ENCODE results near the gene ATP1A1.

The ATP1A1 gene

DNA sequence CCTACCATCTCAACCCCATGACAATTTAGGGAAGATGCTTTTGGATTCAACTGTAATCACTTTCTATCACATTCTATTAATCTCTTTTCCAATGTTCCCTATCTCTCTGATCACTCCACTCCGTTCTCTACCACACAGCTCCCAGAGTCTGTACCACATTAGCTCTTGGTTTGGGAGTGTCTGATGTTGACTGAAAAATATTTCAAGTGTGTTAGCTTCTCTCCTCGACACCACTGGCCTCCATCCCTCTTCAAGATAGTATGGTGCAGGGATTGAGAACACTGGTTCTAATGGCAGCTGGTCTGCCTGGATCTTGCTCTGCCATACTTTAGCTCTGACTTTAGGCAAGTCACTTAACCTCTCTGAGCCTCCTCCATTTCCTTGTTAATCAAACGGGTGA is 39.9 kb downstream of the ATP1A1 start:
- H3K36me3 ChIP-seq (ENCODE audit: control insufficient read depth, insufficient read depth, low read length) = no peaks in the 10 kb centered on the region
- no peaks in the 10 kb centered on the region for H3K4me1 ChIP-seq (ENCODE audit: control insufficient read depth, insufficient read depth, low read length)
- H3K27ac ChIP-seq (ENCODE audit: low read length) = no peak overlapping the region
- WGBS (ENCODE audit: insufficient coverage, insufficient read length) = no CpG with 5 or more reads among the region's 3 CpGs
- no peak for DNase-seq (ENCODE audit: low read depth, low spot score)
- no peaks in the 10 kb centered on the region for H3K9me3 ChIP-seq (ENCODE audit: control insufficient read depth, insufficient read depth, low read length)
- H3K27me3 ChIP-seq (ENCODE audit: control insufficient read depth, insufficient read depth, low read length) = no peaks in the 10 kb centered on the region
- no peak overlapping the region for H3K4me3 ChIP-seq (ENCODE audit: low read length)

DNA sequence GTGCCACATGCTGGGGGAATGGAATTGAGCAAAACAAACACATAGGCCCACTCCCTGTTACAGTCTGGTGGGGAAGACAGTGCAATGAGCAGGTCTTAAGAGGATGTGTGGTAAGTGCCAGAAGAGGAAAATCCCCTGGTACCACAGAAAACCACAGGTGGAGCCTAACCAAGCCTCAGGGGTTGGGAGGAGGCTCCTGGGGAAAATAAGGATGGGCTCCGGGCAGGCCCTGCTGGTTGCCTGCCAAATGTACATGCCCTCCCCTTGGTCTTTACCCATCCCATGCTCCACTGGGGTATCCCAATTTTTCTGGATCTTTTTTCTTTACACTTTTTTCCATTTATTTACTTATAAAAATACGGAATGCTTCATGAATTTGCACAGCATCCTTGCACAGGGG is 40.4 kb downstream of the ATP1A1 start:
- H3K4me3 ChIP-seq (ENCODE audit: low read length) = no peak overlapping the region
- DNase-seq (ENCODE audit: low read depth, low spot score) = no peak
- H3K4me1 ChIP-seq (ENCODE audit: control insufficient read depth, insufficient read depth, low read length) = no peaks in the 10 kb centered on the region
- WGBS (ENCODE audit: insufficient coverage, insufficient read length) = no CpG with 5 or more reads among the region's 2 CpGs
- H3K36me3 ChIP-seq (ENCODE audit: control insufficient read depth, insufficient read depth, low read length) = no peaks in the 10 kb centered on the region
- H3K9me3 ChIP-seq (ENCODE audit: control insufficient read depth, insufficient read depth, low read length) = no peaks in the 10 kb centered on the region
- no peaks in the 10 kb centered on the region for H3K27me3 ChIP-seq (ENCODE audit: control insufficient read depth, insufficient read depth, low read length)
- no peak overlapping the region for H3K27ac ChIP-seq (ENCODE audit: low read length)

DNA sequence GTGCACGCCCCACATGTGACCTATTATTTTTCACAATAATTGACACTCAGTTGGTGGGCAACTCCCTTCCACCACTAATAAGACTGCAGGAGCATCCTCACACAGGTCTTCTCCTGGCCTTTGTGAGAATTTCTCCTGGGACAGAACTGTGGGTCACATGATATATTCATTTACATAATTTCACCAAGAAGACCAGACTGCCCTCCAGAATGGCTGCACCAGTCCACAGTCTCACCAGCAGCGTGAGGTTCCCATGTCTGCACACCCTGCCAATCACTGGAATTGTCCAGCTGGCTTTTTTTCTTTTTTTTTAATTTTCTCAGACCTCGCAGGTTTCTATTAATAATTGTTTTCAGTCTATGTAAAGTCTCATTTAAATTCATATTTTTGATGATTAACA is 41.3 kb downstream of the ATP1A1 start:
- no peak overlapping the region for H3K27ac ChIP-seq (ENCODE audit: low read length)
- no peaks in the 10 kb centered on the region for H3K4me1 ChIP-seq (ENCODE audit: control insufficient read depth, insufficient read depth, low read length)
- no peaks in the 10 kb centered on the region for H3K27me3 ChIP-seq (ENCODE audit: control insufficient read depth, insufficient read depth, low read length)
- no peak overlapping the region for H3K4me3 ChIP-seq (ENCODE audit: low read length)
- no peaks in the 10 kb centered on the region for H3K9me3 ChIP-seq (ENCODE audit: control insufficient read depth, insufficient read depth, low read length)
- WGBS (ENCODE audit: insufficient coverage, insufficient read length) = no CpG with 5 or more reads among the region's 3 CpGs
- H3K36me3 ChIP-seq (ENCODE audit: control insufficient read depth, insufficient read depth, low read length) = no peaks in the 10 kb centered on the region
- DNase-seq (ENCODE audit: low read depth, low spot score) = no peak

DNA sequence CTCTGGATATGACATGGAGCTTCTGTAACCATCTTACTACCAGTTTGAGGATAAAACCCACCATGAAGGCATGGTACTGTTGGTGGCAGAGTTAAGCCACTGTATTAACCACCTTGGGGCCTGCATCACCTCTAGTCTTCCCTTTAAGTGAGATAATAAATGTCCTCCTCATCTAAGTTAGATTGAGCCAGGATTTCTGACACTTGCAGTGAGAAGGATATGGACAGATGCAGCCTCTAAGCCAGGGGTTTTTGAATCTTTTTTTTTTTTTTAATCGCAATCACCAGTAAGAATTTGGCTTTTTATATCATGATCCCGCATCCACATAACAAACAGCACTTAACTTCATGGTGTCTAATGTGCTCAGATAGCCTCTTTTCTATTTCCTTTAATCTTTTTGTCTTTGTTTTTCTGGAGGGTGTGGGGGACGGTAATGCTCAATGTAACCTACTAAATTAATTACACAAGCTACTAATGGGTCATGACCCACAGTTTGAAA is 42.2 kb downstream of the ATP1A1 start:
- H3K36me3 ChIP-seq (ENCODE audit: control insufficient read depth, insufficient read depth, low read length) = no peaks in the 10 kb centered on the region
- H3K4me1 ChIP-seq (ENCODE audit: control insufficient read depth, insufficient read depth, low read length) = no peaks in the 10 kb centered on the region
- no peaks in the 10 kb centered on the region for H3K9me3 ChIP-seq (ENCODE audit: control insufficient read depth, insufficient read depth, low read length)
- H3K27me3 ChIP-seq (ENCODE audit: control insufficient read depth, insufficient read depth, low read length) = no peaks in the 10 kb centered on the region
- no peak overlapping the region for H3K4me3 ChIP-seq (ENCODE audit: low read length)
- no peak overlapping the region for H3K27ac ChIP-seq (ENCODE audit: low read length)
- DNase-seq (ENCODE audit: low read depth, low spot score) = no peak
- no CpG with 5 or more reads among the region's 3 CpGs for WGBS (ENCODE audit: insufficient coverage, insufficient read length)

DNA sequence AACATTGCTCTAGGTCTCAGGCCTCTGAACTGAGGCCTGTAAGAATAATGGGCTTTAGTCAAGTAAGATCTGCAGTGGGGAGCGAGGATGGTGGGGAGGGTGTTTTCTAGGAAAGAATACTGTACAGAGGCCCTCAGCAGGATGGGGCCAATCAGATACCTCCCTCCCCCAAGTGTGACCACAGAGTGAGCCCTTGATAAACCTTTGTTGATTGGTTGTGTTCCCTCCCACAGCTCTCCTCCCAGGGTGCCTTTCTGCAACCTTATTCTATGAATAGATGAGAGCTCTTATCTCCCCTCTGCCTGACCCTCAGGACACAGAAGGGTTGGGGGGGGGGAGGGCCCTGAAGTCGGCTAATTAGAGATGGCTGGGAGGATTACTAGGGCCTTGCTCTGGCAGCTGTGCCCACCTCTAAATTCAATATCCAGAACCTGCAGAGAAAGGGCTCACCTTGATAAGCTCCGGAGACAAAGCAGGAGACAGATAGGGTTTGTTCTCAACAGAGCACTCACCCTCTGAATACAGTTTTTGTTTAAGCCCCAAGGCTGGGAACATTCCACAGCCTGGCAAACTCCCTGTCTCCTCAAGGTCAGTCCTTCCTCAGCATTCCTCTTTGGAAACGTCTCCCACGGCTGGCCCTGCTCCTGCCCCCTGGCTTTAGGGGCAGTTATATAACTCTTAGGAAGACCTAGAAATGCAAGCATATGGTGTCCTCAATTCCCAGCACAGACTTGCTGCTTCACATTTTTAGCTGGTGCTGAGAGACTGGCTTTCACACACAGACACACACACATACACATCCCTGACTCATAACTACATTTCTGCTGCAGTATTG is 42.9 kb downstream of the ATP1A1 start:
- no peak for DNase-seq (ENCODE audit: low read depth, low spot score)
- Histone ChIP-seq H3K27me3 (ENCODE audit: control insufficient read depth, insufficient read depth, low read length) (no peaks in the 10 kb centered on the region), H3K4me1 (ENCODE audit: control insufficient read depth, insufficient read depth, low read length) (no peaks in the 10 kb centered on the region), H3K4me3 (ENCODE audit: low read length) (no peak overlapping the region), H3K36me3 (ENCODE audit: control insufficient read depth, insufficient read depth, low read length) (no peaks in the 10 kb centered on the region), H3K9me3 (ENCODE audit: control insufficient read depth, insufficient read depth, low read length) (no peaks in the 10 kb centered on the region), H3K27ac (ENCODE audit: low read length) (no peak overlapping the region)
- no CpG with 5 or more reads among the region's 5 CpGs for WGBS (ENCODE audit: insufficient coverage, insufficient read length)

GRCh38 chr1:116416854-116417513 is 43.9 kb downstream of the ATP1A1 start:
- no peak for DNase-seq (ENCODE audit: low read depth, low spot score)
- Histone ChIP-seq H3K27ac (ENCODE audit: low read length) (no peak overlapping the region), H3K4me3 (ENCODE audit: low read length) (no peak overlapping the region), H3K27me3 (ENCODE audit: control insufficient read depth, insufficient read depth, low read length) (no peaks in the 10 kb centered on the region), H3K36me3 (ENCODE audit: control insufficient read depth, insufficient read depth, low read length) (no peaks in the 10 kb centered on the region), H3K9me3 (ENCODE audit: control insufficient read depth, insufficient read depth, low read length) (no peaks in the 10 kb centered on the region), H3K4me1 (ENCODE audit: control insufficient read depth, insufficient read depth, low read length) (no peaks in the 10 kb centered on the region)
- no CpG with 5 or more reads among the region's 4 CpGs for WGBS (ENCODE audit: insufficient coverage, insufficient read length)

- Histone ChIP-seq H3K9me3 (ENCODE audit: control insufficient read depth, insufficient read depth, low read length) (no peaks in the 10 kb centered on the region), H3K27ac (ENCODE audit: low read length) (no peak overlapping the region), H3K36me3 (ENCODE audit: control insufficient read depth, insufficient read depth, low read length) (no peaks in the 10 kb centered on the region), H3K4me3 (ENCODE audit: low read length) (peak overlapping the region; percentile 68; the same call in 1 of the 2 replicates), H3K4me1 (ENCODE audit: control insufficient read depth, insufficient read depth, low read length) (no peaks in the 10 kb centered on the region), H3K27me3 (ENCODE audit: control insufficient read depth, insufficient read depth, low read length) (no peaks in the 10 kb centered on the region)
- WGBS (ENCODE audit: insufficient coverage, insufficient read length) = no CpG with 5 or more reads among the region's 6 CpGs
- no peak for DNase-seq (ENCODE audit: low read depth, low spot score)
Observed at GRCh38 chr1:116417678-116418077, 44.6 kb downstream of the ATP1A1 start.

DNA sequence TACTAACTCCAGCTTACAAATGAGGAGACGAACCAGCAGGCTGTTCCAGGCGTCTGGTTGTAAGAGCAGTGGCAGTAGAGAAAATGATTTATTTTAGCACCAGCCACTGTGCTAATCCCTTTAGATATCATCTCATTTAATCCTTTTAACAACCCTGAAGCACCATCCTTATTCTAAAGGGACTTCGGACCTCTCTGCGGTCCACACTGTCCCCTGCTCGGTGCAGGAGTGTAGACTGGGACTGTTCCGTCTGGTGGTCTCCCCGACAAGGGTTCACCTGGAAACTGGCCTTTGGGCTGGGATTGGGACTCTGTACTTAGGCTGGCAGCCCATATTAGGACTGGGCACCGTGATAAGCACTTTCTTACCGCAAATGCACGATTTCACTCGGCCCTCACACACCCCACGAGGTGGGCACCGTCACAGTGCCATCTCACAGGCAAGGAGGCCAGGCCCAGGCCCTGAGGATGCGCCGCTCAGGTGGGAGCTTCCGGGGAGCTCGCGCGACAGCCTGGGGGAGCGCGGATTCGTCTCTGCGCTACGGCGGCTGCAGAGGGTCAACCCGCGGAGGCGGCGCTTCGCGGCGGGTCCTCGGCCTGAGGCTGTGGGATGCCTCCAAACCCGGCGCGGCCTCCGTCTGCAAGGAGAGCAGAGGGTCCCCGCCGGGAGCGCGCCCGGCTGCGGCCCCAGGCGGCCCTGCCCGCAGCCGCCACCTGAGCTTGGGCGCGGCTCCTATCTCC is 45.2 kb downstream of the ATP1A1 start:
- Histone ChIP-seq H3K9me3 (ENCODE audit: control insufficient read depth, insufficient read depth, low read length) (no peaks in the 10 kb centered on the region), H3K36me3 (ENCODE audit: control insufficient read depth, insufficient read depth, low read length) (no peaks in the 10 kb centered on the region), H3K27ac (ENCODE audit: low read length) (no peak overlapping the region), H3K27me3 (ENCODE audit: control insufficient read depth, insufficient read depth, low read length) (no peaks in the 10 kb centered on the region), H3K4me3 (ENCODE audit: low read length) (peak overlapping the region; percentile 68; the same call in 1 of the 2 replicates), H3K4me1 (ENCODE audit: control insufficient read depth, insufficient read depth, low read length) (no peaks in the 10 kb centered on the region)
- no CpG with 5 or more reads among the region's 48 CpGs for WGBS (ENCODE audit: insufficient coverage, insufficient read length)
- peak; percentile 52 for DNase-seq (ENCODE audit: low read depth, low spot score)

GRCh38 chr1:116420417-116421200 is 47.6 kb downstream of the ATP1A1 start:
- Histone ChIP-seq H3K27ac (ENCODE audit: low read length) (no peak overlapping the region), H3K9me3 (ENCODE audit: control insufficient read depth, insufficient read depth, low read length) (no peaks in the 10 kb centered on the region), H3K27me3 (ENCODE audit: control insufficient read depth, insufficient read depth, low read length) (no peaks in the 10 kb centered on the region), H3K36me3 (ENCODE audit: control insufficient read depth, insufficient read depth, low read length) (no peaks in the 10 kb centered on the region), H3K4me1 (ENCODE audit: control insufficient read depth, insufficient read depth, low read length) (no peaks in the 10 kb centered on the region), H3K4me3 (ENCODE audit: low read length) (no peak overlapping the region)
- DNase-seq (ENCODE audit: low read depth, low spot score) = no peak
- no CpG with 5 or more reads among the region's 2 CpGs for WGBS (ENCODE audit: insufficient coverage, insufficient read length)

GRCh38 chr1:116424438-116424837 is 51.4 kb downstream of the ATP1A1 start:
- Histone ChIP-seq H3K27me3 (ENCODE audit: control insufficient read depth, insufficient read depth, low read length) (no peaks in the 10 kb centered on the region), H3K4me1 (ENCODE audit: control insufficient read depth, insufficient read depth, low read length) (no peaks in the 10 kb centered on the region), H3K27ac (ENCODE audit: low read length) (no peak overlapping the region), H3K9me3 (ENCODE audit: control insufficient read depth, insufficient read depth, low read length) (no peaks in the 10 kb centered on the region), H3K4me3 (ENCODE audit: low read length) (no peak overlapping the region), H3K36me3 (ENCODE audit: control insufficient read depth, insufficient read depth, low read length) (no peaks in the 10 kb centered on the region)
- WGBS (ENCODE audit: insufficient coverage, insufficient read length) = no CpG with 5 or more reads among the region's 5 CpGs
- no peak for DNase-seq (ENCODE audit: low read depth, low spot score)
